Measurements from ENCODE around the gene NAT9.

DNA sequence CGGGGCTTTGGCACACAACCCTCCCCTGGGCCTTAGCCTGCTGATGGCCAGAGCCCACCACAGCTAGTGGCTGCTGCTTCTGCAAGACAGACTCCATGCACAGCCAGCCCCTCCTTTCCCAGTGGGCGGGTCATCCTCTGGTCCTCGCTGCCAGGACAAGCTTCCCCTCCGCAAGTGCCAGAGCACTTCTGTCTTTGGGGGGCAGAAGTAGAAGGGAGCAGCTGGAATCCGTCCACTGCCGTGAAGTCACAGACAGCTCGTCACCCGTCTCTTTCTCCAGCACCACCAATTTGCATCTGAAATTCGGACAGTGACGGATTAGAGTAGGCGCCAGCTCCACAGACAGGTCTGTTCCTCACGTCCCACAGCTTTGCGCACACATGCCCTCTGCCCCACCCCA, 31.3 kb upstream of the NAT9 start:
- TF ChIP-seq POLR2A (IDR thresholded peaks at IDR 0.05; ENCODE audit: extremely low read depth, insufficient read length) (no peak), MYC (IDR thresholded peaks at IDR 0.05; ENCODE audit: low read depth, low read length) (no peak)
- TF ChIP-seq, protein P1, sequence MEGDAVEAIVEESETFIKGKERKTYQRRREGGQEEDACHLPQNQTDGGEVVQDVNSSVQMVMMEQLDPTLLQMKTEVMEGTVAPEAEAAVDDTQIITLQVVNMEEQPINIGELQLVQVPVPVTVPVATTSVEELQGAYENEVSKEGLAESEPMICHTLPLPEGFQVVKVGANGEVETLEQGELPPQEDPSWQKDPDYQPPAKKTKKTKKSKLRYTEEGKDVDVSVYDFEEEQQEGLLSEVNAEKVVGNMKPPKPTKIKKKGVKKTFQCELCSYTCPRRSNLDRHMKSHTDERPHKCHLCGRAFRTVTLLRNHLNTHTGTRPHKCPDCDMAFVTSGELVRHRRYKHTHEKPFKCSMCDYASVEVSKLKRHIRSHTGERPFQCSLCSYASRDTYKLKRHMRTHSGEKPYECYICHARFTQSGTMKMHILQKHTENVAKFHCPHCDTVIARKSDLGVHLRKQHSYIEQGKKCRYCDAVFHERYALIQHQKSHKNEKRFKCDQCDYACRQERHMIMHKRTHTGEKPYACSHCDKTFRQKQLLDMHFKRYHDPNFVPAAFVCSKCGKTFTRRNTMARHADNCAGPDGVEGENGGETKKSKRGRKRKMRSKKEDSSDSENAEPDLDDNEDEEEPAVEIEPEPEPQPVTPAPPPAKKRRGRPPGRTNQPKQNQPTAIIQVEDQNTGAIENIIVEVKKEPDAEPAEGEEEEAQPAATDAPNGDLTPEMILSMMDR (IDR thresholded peaks at IDR 0.05; ENCODE audit: low read depth, low read length) = no peak
- TF ChIP-seq, protein P2, sequence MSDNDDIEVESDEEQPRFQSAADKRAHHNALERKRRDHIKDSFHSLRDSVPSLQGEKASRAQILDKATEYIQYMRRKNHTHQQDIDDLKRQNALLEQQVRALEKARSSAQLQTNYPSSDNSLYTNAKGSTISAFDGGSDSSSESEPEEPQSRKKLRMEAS (IDR thresholded peaks at IDR 0.05; ENCODE audit: low read depth, low read length) = no peak

All from NB4 (cell line).